A549 (cell line): ENCODE measurements around the gene SYT1. TPM values are rescaled to one million over a fixed set of nuclear protein-coding genes. Genes with fewer than 3 reads are reported as not detected.
A peak's percentile ranks its signal among the peaks of the same experiment; 100 is the strongest.

Experiments
- ATAC-seq, 2 experiments: fragments of 200-7000 bp in 1 of 2; fragments of >200 bp in 1 of 2; cut with Nextera tagmentation in 1 of 2; cut with Tn5 transposase in 1 of 2; 3 replicates each; pipeline versions ENCODE4 v1.8.0 to v1.9.1; 2018 to 2020; ENCODE audit warnings: mild to moderate bottlenecking in 1 of 2, moderate library complexity in 1 of 2
- CTCF ChIA-PET: fragments of 300-600 bp; sonication (Branson Sonifier 250); formaldehyde crosslinking; extraction: SDS; loops from one replicate; lab custom pipeline; 2021; ENCODE audit warnings: antibody characterized with exemption, inconsistent platforms; lab: Yijun Ruan, JAX
- POLR2A ChIA-PET: fragments of 350-600 bp; formaldehyde crosslinking; extraction: SDS; loops from one replicate; lab custom pipeline; 2021; ENCODE audit warnings: antibody characterized with exemption, inconsistent platforms; lab: Yijun Ruan, JAX
- DNase-seq, 2 experiments: peaks; one replicate each; pipeline versions ENCODE4 v3.0.0 to v3.0.0-alpha.2; 2011 to 2016; ENCODE audit warnings: low read depth in 1 of 2, low spot score in 1 of 2
- FAIRE-seq: peaks from 2 replicates; lab custom pipeline; 2011; peaks lifted over from hg19 to GRCh38; lab: Jason Lieb, UNC
- H3K27ac ChIP-seq, 2 experiments: fragments of >200 bp; sonication (Bioruptor Twin); formaldehyde crosslinking; 3 replicates each; pipeline ENCODE4 v1.5.1; 2016 to 2017
- H3K4me1 ChIP-seq: fragments of >200 bp; sonication (Bioruptor Twin); formaldehyde crosslinking; 3 replicates; pipeline ENCODE4 v1.6.1; 2016
- H3K4me2 ChIP-seq: fragments of >200 bp; sonication (Bioruptor Twin); formaldehyde crosslinking; 3 replicates; pipeline ENCODE4 v1.6.1; 2016
- H3K4me3 ChIP-seq: fragments of >200 bp; sonication (Bioruptor Twin); formaldehyde crosslinking; 3 replicates; pipeline ENCODE4 v1.5.1; 2016
- H3K9me3 ChIP-seq: fragments of >200 bp; sonication (Bioruptor Twin); formaldehyde crosslinking; 3 replicates; pipeline ENCODE4 v1.6.1; 2016
- BHLHE40 ChIP-seq: IDR thresholded peaks from 2 replicates; pipeline ENCODE4 v1.6.1; 2012; ENCODE audit warnings: low read depth, low read length, inconsistent platforms
- CEBPB ChIP-seq, 2 experiments: fragments of >200 bp in 1 of 2; sonication (Bioruptor Twin) in 1 of 2; formaldehyde crosslinking in 1 of 2; IDR thresholded peaks; 2 replicates each; pipeline ENCODE4 v1.6.1; 2012 to 2016
- CHD4 ChIP-seq: fragments of 200-600 bp; sonication (generic); IDR thresholded peaks from 2 replicates; pipeline ENCODE4 v1.6.1; 2016; ENCODE audit warnings: antibody characterized with exemption, mild to moderate bottlenecking, borderline replicate concordance
- CTCF ChIP-seq: fragments of >200 bp; sonication (Bioruptor Twin); formaldehyde crosslinking; IDR thresholded peaks from 3 replicates; pipeline ENCODE4 v1.5.1; 2016
- EHMT2 ChIP-seq: fragments of 200-600 bp; sonication (generic); IDR thresholded peaks from 2 replicates; pipeline ENCODE4 v1.6.1; 2016; ENCODE audit warnings: antibody characterized with exemption, low read depth, mild to moderate bottlenecking, moderate library complexity
- ELK1 ChIP-seq: fragments of 150-350 bp; IDR thresholded peaks from 2 replicates; pipeline ENCODE4 v1.6.1; 2014; ENCODE audit warnings: low read depth, mild to moderate bottlenecking, low read length
- EP300 ChIP-seq, 2 experiments: fragments of >200 bp; sonication (Bioruptor Twin); formaldehyde crosslinking; IDR thresholded peaks; 2 replicates in 1 of 2; 3 replicates in 1 of 2; pipeline ENCODE4 v1.6.1; 2016 to 2017
- ESRRA ChIP-seq: fragments of 150-350 bp; IDR thresholded peaks from 2 replicates; pipeline ENCODE4 v1.6.1; 2014; ENCODE audit warnings: mild to moderate bottlenecking, low read length, borderline replicate concordance
- FOSB ChIP-seq: fragments of 250-450 bp; sonication (Bioruptor Pico); IDR thresholded peaks from 2 replicates; pipeline ENCODE4 v1.5.0; 2020; ENCODE audit warnings: mild to moderate bottlenecking, moderate library complexity
- FOSL2 ChIP-seq, 2 experiments: fragments of 450-650 bp in 1 of 2; fragments of >200 bp in 1 of 2; sonication (Bioruptor Twin) in 1 of 2; formaldehyde crosslinking; IDR thresholded peaks; 2 replicates each; pipeline versions ENCODE4 v1.5.0 to v1.6.1; 2016 to 2020; ENCODE audit warnings: mild to moderate bottlenecking in 1 of 2, moderate library complexity in 1 of 2
- HDAC2 ChIP-seq: fragments of 200-600 bp; sonication (generic); IDR thresholded peaks from 2 replicates; pipeline ENCODE4 v1.6.1; 2016
- HEYL ChIP-seq: fragments of 250-450 bp; sonication (Bioruptor Pico); IDR thresholded peaks from 2 replicates; pipeline ENCODE4 v1.8.0; 2021; ENCODE audit warnings: mild to moderate bottlenecking, moderate library complexity
- HOXA7 ChIP-seq: fragments of 250-450 bp; sonication (Bioruptor Pico); IDR thresholded peaks from 2 replicates; pipeline ENCODE4 v1.5.0; 2020; ENCODE audit warnings: mild to moderate bottlenecking, moderate library complexity
- JUN ChIP-seq, 2 experiments: fragments of >200 bp; sonication (Bioruptor Twin); formaldehyde crosslinking; IDR thresholded peaks; 2 replicates in 1 of 2; 3 replicates in 1 of 2; pipeline ENCODE4 v1.6.1; 2016 to 2017
- MAFK ChIP-seq: fragments of 450-650 bp; IDR thresholded peaks from 2 replicates; pipeline ENCODE4 v1.6.1; 2014; ENCODE audit not compliant: partially characterized antibody
- MAZ ChIP-seq: fragments of 150-350 bp; IDR thresholded peaks from 2 replicates; pipeline ENCODE4 v1.6.1; 2014; ENCODE audit warnings: antibody characterized with exemption, low read depth, low read length, borderline replicate concordance
- MYC ChIP-seq: IDR thresholded peaks from 2 replicates; pipeline ENCODE4 v1.6.1; 2012; ENCODE audit warnings: mild to moderate bottlenecking, inconsistent platforms, low read length, improper control_type of control experiment, borderline replicate concordance
- NPAS2 ChIP-seq: fragments of 250-450 bp; sonication (Bioruptor Pico); IDR thresholded peaks from 2 replicates; pipeline ENCODE4 v1.8.0; 2022; ENCODE audit warnings: mild to moderate bottlenecking, moderate library complexity, borderline replicate concordance
- NR3C1 ChIP-seq: fragments of >200 bp; sonication (Bioruptor Twin); formaldehyde crosslinking; IDR thresholded peaks from 3 replicates; pipeline ENCODE4 v1.6.1; 2017
- PHF8 ChIP-seq: fragments of 200-600 bp; sonication (generic); IDR thresholded peaks from 2 replicates; pipeline ENCODE4 v1.6.1; 2016; ENCODE audit warnings: low read depth, mild to moderate bottlenecking, antibody characterized with exemption, moderate library complexity, borderline replicate concordance
- POLR2A ChIP-seq: IDR thresholded peaks from 2 replicates; pipeline ENCODE4 v1.6.1; 2012; ENCODE audit warnings: mild to moderate bottlenecking, low read length
- POLR2AphosphoS2 ChIP-seq: conservative IDR thresholded peaks from 2 replicates; pipeline ENCODE4 v1.6.1; 2012; ENCODE audit warnings: low read length, improper control_type of control experiment, inconsistent platforms
- RAD21 ChIP-seq, 2 experiments: fragments of >200 bp in 1 of 2; sonication (Bioruptor Twin) in 1 of 2; formaldehyde crosslinking in 1 of 2; IDR thresholded peaks in 1 of 2; conservative IDR thresholded peaks in 1 of 2; 2 replicates in 1 of 2; 3 replicates in 1 of 2; pipeline ENCODE4 v1.6.1; 2012 to 2018; ENCODE audit warnings: inconsistent platforms in 1 of 2
- RARB ChIP-seq: fragments of 250-450 bp; sonication (Bioruptor Pico); IDR thresholded peaks from 2 replicates; pipeline ENCODE4 v1.8.0; 2021; ENCODE audit warnings: mild to moderate bottlenecking, moderate library complexity
- RFX5 ChIP-seq: fragments of 450-650 bp; IDR thresholded peaks from 2 replicates; pipeline ENCODE4 v1.7.1; 2014; ENCODE audit warnings: antibody characterized with exemption, mild to moderate bottlenecking, moderate library complexity
- SMC3 ChIP-seq: fragments of >200 bp; sonication (Bioruptor Twin); formaldehyde crosslinking; IDR thresholded peaks from 3 replicates; pipeline ENCODE4 v1.6.1; 2018; ENCODE audit warnings: inconsistent platforms
- SREBF2 ChIP-seq: fragments of 450-650 bp; IDR thresholded peaks from 2 replicates; pipeline ENCODE4 v1.6.1; 2014; ENCODE audit warnings: mild to moderate bottlenecking, moderate library complexity
- USF2 ChIP-seq: fragments of 450-650 bp; IDR thresholded peaks from 2 replicates; pipeline ENCODE4 v1.6.1; 2014; ENCODE audit warnings: antibody characterized with exemption
- ZC3H11A ChIP-seq: fragments of 450-650 bp; IDR thresholded peaks from 2 replicates; pipeline ENCODE4 v1.6.1; 2014; ENCODE audit warnings: antibody characterized with exemption, mild to moderate bottlenecking
- ZFP36 ChIP-seq: fragments of 450-650 bp; IDR thresholded peaks from 2 replicates; pipeline ENCODE4 v1.6.1; 2014; ENCODE audit warnings: borderline replicate concordance; ENCODE audit not compliant: partially characterized antibody
- ZNF302 ChIP-seq: fragments of 250-450 bp; sonication (Bioruptor Pico); IDR thresholded peaks from 2 replicates; pipeline ENCODE4 v1.9.0; 2021; ENCODE audit warnings: inconsistent platforms, mild to moderate bottlenecking, moderate library complexity
- WGBS: methylation state at CpG from one replicate; pipeline ENCODE4 v1.1.6; 2017; ENCODE audit errors: missing lambda C conversion rate; 5-methylcytosine and 5-hydroxymethylcytosine counted together
- polyA minus RNA-seq: library from RNA; depleted of rRNA, polyadenylated mRNA; stranded (reverse); fragments of >200 nt; gene quantifications from 2 replicates; pipeline ENCODE4 v1.2.3, GENCODE V29; 2011; rRNA and poly(A)+ RNA removed
- polyA plus RNA-seq, 4 experiments: library from polyadenylated mRNA; depleted of rRNA in 3 of 4; stranded (reverse); fragments of >200 nt; fragmentation: RNase III in 1 of 4; extraction: RNeasy Plus Mini Kit Qiagen cat#74134 plus additional on column Dnase treatment in 1 of 4; gene quantifications; 2 replicates in 3 of 4; 3 replicates in 1 of 4; pipeline ENCODE4 v1.2.3, GENCODE V29; 2011 to 2017
- TF ChIP-seq, protein P1 (sequence below): IDR thresholded peaks from 2 replicates; pipeline ENCODE4 v1.6.1; 2012; ENCODE audit warnings: low read depth, borderline replicate concordance
- TF ChIP-seq, protein P2 (sequence below): IDR thresholded peaks from 2 replicates; pipeline ENCODE4 v1.6.1; 2012
- TF ChIP-seq, protein P3 (sequence below): fragments of 250-450 bp; sonication (Bioruptor Pico); IDR thresholded peaks from 2 replicates; pipeline ENCODE4 v1.5.0; 2021; ENCODE audit warnings: mild to moderate bottlenecking, moderate library complexity, borderline replicate concordance

The SYT1 gene
- polyA plus RNA-seq (2011; rRNA removed): 39.6 and 41.6 TPM in 2 replicates
- 4.8 and 5.3 TPM in 2 replicates for polyA plus RNA-seq (2012; cell fraction: cytosol; rRNA removed)
- polyA plus RNA-seq (2012; cell fraction: nucleus; rRNA removed): 3.2 and 3.8 TPM in 2 replicates
- polyA plus RNA-seq (2017; fragmentation: RNase III; extraction: RNeasy Plus Mini Kit Qiagen cat#74134 plus additional on column Dnase treatment): 9.5 to 14.3 TPM (median 11.7 TPM) in 3 replicates
- polyA minus RNA-seq: 22.5 and 22.9 TPM in 2 replicates

GRCh38 chr12:78864403-78864869 lies at the start of gene SYT1:
SYT1 (plus strand) TSS chr12:78864774.
- Histone ChIP-seq H3K9me3 (no peaks in the 10 kb centered on the region), H3K4me1 (peaks cover 28% of the 10 kb centered on the region), H3K4me2 (peak within 1 kb of the TSS; percentile 76), H3K27ac (peak within 1 kb of the TSS; percentile 89 to 98), H3K4me3 (peak within 1 kb of the TSS; percentile 94)
- ATAC-seq (peak; percentile 94 to 97), FAIRE-seq (peak; percentile 68), DNase-seq (peak; percentile 96 to 98)
- ChIA-PET POLR2A (interaction anchor here (0.5 to 2.3 kb wide), 27 partner anchors 9 to 730 kb away, joined by 3 to 19 read pairs (median 3); no protein-coding TSS in a partner anchor), CTCF (interaction anchor here (0.6 to 1.3 kb wide), 4 partner anchors 10 to 1080 kb away, joined by 3 to 5 read pairs (median 4); no protein-coding TSS in a partner anchor)
- WGBS: under 1% methylated on average over 16 of the region's 19 CpGs
- TF ChIP-seq EHMT2 (no peak), ZNF302 (CRISPR knock-in tag) (no peak), USF2 (no peak), FOSB (CRISPR knock-in tag) (no peak), RFX5 (no peak; the same call in 1 of the 2 replicates), RAD21 (conservative IDR thresholded peaks at IDR 0.05 in 1 of 2, IDR thresholded peaks at IDR 0.05 in 1 of 2) (no peak; a peak in 1 of 5 replicates), ZFP36 (no peak), BHLHE40 (no peak), SMC3 (no peak), JUN (IDR thresholded peaks at IDR 0.05) (0 out of 5 replicates have a peak, but pooled peaks of 1 of the 2 experiments have one; percentile 31), CTCF (no peak), MAFK (no peak), RARB (CRISPR knock-in tag) (no peak), ELK1 (no peak), HEYL (CRISPR knock-in tag) (no peak), ZC3H11A (no peak), HDAC2 (no peak), NPAS2 (CRISPR knock-in tag) (no peak), MAZ (no peak), HOXA7 (CRISPR knock-in tag) (no peak), CEBPB (IDR thresholded peaks at IDR 0.05) (no peak), POLR2A (peak; percentile 71), POLR2AphosphoS2 (no peak), ESRRA (no peak), SREBF2 (no peak), EP300 (IDR thresholded peaks at IDR 0.05) (no peak), NR3C1 (no peak), CHD4 (no peak), MYC (peak; percentile 57; the same call in 1 of the 2 replicates), PHF8 (no peak), FOSL2 (IDR thresholded peaks at IDR 0.05) (no peak), FOSL2 (CRISPR knock-in tag; IDR thresholded peaks at IDR 0.05) (no peak)
- TF ChIP-seq, protein P1, sequence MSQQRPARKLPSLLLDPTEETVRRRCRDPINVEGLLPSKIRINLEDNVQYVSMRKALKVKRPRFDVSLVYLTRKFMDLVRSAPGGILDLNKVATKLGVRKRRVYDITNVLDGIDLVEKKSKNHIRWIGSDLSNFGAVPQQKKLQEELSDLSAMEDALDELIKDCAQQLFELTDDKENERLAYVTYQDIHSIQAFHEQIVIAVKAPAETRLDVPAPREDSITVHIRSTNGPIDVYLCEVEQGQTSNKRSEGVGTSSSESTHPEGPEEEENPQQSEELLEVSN: no peak
- TF ChIP-seq, protein P2, sequence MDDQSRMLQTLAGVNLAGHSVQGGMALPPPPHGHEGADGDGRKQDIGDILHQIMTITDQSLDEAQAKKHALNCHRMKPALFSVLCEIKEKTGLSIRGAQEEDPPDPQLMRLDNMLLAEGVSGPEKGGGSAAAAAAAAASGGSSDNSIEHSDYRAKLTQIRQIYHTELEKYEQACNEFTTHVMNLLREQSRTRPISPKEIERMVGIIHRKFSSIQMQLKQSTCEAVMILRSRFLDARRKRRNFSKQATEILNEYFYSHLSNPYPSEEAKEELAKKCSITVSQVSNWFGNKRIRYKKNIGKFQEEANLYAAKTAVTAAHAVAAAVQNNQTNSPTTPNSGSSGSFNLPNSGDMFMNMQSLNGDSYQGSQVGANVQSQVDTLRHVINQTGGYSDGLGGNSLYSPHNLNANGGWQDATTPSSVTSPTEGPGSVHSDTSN: peak; percentile 48
- TF ChIP-seq, protein P3, sequence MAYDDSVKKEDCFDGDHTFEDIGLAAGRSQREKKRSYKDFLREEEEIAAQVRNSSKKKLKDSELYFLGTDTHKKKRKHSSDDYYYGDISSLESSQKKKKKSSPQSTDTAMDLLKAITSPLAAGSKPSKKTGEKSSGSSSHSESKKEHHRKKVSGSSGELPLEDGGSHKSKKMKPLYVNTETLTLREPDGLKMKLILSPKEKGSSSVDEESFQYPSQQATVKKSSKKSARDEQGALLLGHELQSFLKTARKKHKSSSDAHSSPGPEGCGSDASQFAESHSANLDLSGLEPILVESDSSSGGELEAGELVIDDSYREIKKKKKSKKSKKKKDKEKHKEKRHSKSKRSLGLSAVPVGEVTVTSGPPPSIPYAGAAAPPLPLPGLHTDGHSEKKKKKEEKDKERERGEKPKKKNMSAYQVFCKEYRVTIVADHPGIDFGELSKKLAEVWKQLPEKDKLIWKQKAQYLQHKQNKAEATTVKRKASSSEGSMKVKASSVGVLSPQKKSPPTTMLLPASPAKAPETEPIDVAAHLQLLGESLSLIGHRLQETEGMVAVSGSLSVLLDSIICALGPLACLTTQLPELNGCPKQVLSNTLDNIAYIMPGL (CRISPR knock-in tag): no peak
